Endodermal cell (in vitro differentiated cells): Measurements from ENCODE around the gene RBBP7. TPM values are rescaled to one million over a fixed set of nuclear protein-coding genes. Genes with fewer than 3 reads are reported as not detected.

Experiments
- DNase-seq: peaks from one replicate; pipeline ENCODE4 v3.0.0-alpha.2; 2017
- H3K27ac ChIP-seq: 2 replicates; pipeline ENCODE4 v1.5.1; 2013; ENCODE audit warnings: mild to moderate bottlenecking, low read depth, low read length, moderate library complexity
- H3K27me3 ChIP-seq: 2 replicates; pipeline ENCODE4 v1.6.1; 2013; ENCODE audit warnings: mild to moderate bottlenecking, low read length, moderate library complexity; ENCODE audit not compliant: insufficient read depth, control insufficient read depth, poor library complexity, severe bottlenecking
- H3K36me3 ChIP-seq: 2 replicates; pipeline ENCODE4 v1.7.0; 2013; ENCODE audit warnings: mild to moderate bottlenecking, low read length, moderate library complexity; ENCODE audit not compliant: control insufficient read depth, insufficient read depth
- H3K4me1 ChIP-seq: one replicate; pipeline ENCODE4 v1.7.0; 2013; ENCODE audit warnings: low read length; ENCODE audit not compliant: control insufficient read depth, insufficient read depth
- H3K4me3 ChIP-seq: 2 replicates; pipeline ENCODE4 v1.5.1; 2013; ENCODE audit warnings: mild to moderate bottlenecking, low read length, moderate library complexity
- H3K9ac ChIP-seq: 2 replicates; pipeline ENCODE4 v1.6.1; 2013; ENCODE audit warnings: mild to moderate bottlenecking, low read length, moderate library complexity; ENCODE audit not compliant: poor library complexity, severe bottlenecking; ENCODE audit errors: extremely low read depth
- H3K9me3 ChIP-seq: 2 replicates; pipeline ENCODE4 v1.6.1; 2013; ENCODE audit warnings: mild to moderate bottlenecking, low read length, moderate library complexity; ENCODE audit not compliant: control insufficient read depth
- H3K27ac Mint-ChIP-seq: 2 replicates; pipeline ENCODE4 v1.8.0; 2020; ENCODE audit warnings: mixed read lengths
- H3K27me3 Mint-ChIP-seq: 2 replicates; pipeline ENCODE4 v1.8.0; 2021; ENCODE audit warnings: mild to moderate bottlenecking, mixed read lengths; ENCODE audit not compliant: insufficient read depth
- H3K36me3 Mint-ChIP-seq: 2 replicates; pipeline ENCODE4 v1.8.0; 2020; ENCODE audit warnings: low read depth, mixed read lengths
- H3K4me1 Mint-ChIP-seq: 2 replicates; pipeline ENCODE4 v1.8.0; 2020; ENCODE audit warnings: mixed read lengths
- H3K4me3 Mint-ChIP-seq: 2 replicates; pipeline ENCODE4 v1.8.0; 2020; ENCODE audit warnings: mild to moderate bottlenecking, moderate library complexity, mixed read lengths
- H3K9me3 Mint-ChIP-seq: 2 replicates; pipeline ENCODE4 v1.8.0; 2020; ENCODE audit warnings: mild to moderate bottlenecking, mixed read lengths
- CTCF ChIP-seq: fragments of 200-600 bp; sonication (generic); conservative IDR thresholded peaks from 2 replicates; pipeline ENCODE4 v1.5.0; 2021; ENCODE audit warnings: antibody characterized with exemption, mild to moderate bottlenecking
- WGBS, 2 experiments: methylation state at CpG; one replicate each; pipeline versions ENCODE4 v1.1.5 to v1.1.7; 2013; ENCODE audit warnings: missing lambda C conversion rate in 2 of 2, mixed read lengths in 1 of 2; ENCODE audit not compliant: insufficient coverage in 1 of 2, insufficient read length in 1 of 2; 5-methylcytosine and 5-hydroxymethylcytosine counted together
- total RNA-seq, 2 donors: library from RNA; stranded (reverse); fragmentation: NEBNext Ultra II Directional in 1 of 2; extraction: Animal tissue kit (Norgen Biotek cat#: 25700) in 1 of 2; gene quantifications; 2 replicates in 1 of 2; 3 replicates in 1 of 2; pipeline ENCODE4 v1.2.1, GENCODE V29; 2021

Gene RBBP7
- total RNA-seq, 2 donors from 2014 or later, result 135 to 239 TPM

- H3K4me3 ChIP-seq, result no peak overlapping the region
- H3K27me3 ChIP-seq, result no peaks in the 10 kb centered on the region
- H3K9me3 Mint-ChIP-seq, result peaks cover 10% of the 10 kb centered on the region
- no peaks in the 10 kb centered on the region for H3K4me1 Mint-ChIP-seq
- peaks cover 83% of the 10 kb centered on the region for H3K36me3 ChIP-seq
- no peak overlapping the region for H3K9ac ChIP-seq
- no peaks in the 10 kb centered on the region for H3K4me1 ChIP-seq
- no peaks in the 10 kb centered on the region for H3K27me3 Mint-ChIP-seq
- H3K4me3 Mint-ChIP-seq, result no peak overlapping the region
- H3K27ac Mint-ChIP-seq, result no peak overlapping the region
- peaks cover 88% of the 10 kb centered on the region for H3K36me3 Mint-ChIP-seq
- no peak for TF ChIP-seq CTCF
- H3K9me3 ChIP-seq, result no peaks in the 10 kb centered on the region
- H3K27ac ChIP-seq, result no peak overlapping the region
- DNase-seq, result no peak
- WGBS, 2 experiments, result 84% methylated on average over 12 of the region's 12 CpGs; no CpG with 5 or more reads in 1 of the 2 experiments
Measured at GRCh38 chrX:16852617-16853179, 17.5 kb downstream of the RBBP7 start.

- Histone ChIP-seq H3K36me3 (peaks cover 75% of the 10 kb centered on the region), H3K27ac (no peak overlapping the region), H3K27me3 (no peaks in the 10 kb centered on the region), H3K4me3 (no peak overlapping the region), H3K9ac (no peak overlapping the region), H3K9me3 (no peaks in the 10 kb centered on the region), H3K4me1 (no peaks in the 10 kb centered on the region)
- WGBS, 2 experiments, result 100% methylated on average over 2 of the region's 3 CpGs; no CpG with 5 or more reads in 1 of the 2 experiments
- no peak for DNase-seq
- peaks cover 81% of the 10 kb centered on the region for H3K36me3 Mint-ChIP-seq
- peaks cover under 1% of the 10 kb centered on the region for H3K9me3 Mint-ChIP-seq
- no peak for TF ChIP-seq CTCF
- no peaks in the 10 kb centered on the region for H3K27me3 Mint-ChIP-seq
- H3K4me3 Mint-ChIP-seq, result no peak overlapping the region
- no peak overlapping the region for H3K27ac Mint-ChIP-seq
- no peaks in the 10 kb centered on the region for H3K4me1 Mint-ChIP-seq
Measured at GRCh38 chrX:16851827-16852226, 18.3 kb downstream of the RBBP7 start.

GRCh38 chrX:16851421-16851820 is 18.7 kb downstream of the RBBP7 start:
- Histone ChIP-seq H3K36me3 (peaks cover 75% of the 10 kb centered on the region), H3K4me3 (no peak overlapping the region), H3K27me3 (no peaks in the 10 kb centered on the region), H3K9me3 (no peaks in the 10 kb centered on the region), H3K4me1 (no peaks in the 10 kb centered on the region), H3K9ac (no peak overlapping the region), H3K27ac (no peak overlapping the region)
- DNase-seq, result no peak
- WGBS, 2 experiments, result 89% methylated on average over 1 of the region's 1 CpG; no CpG with 5 or more reads in 1 of the 2 experiments
- H3K27ac Mint-ChIP-seq, result no peak overlapping the region
- H3K27me3 Mint-ChIP-seq, result no peaks in the 10 kb centered on the region
- H3K4me3 Mint-ChIP-seq, result no peak overlapping the region
- no peak for TF ChIP-seq CTCF
- H3K9me3 Mint-ChIP-seq, result no peaks in the 10 kb centered on the region
- peaks cover 81% of the 10 kb centered on the region for H3K36me3 Mint-ChIP-seq
- H3K4me1 Mint-ChIP-seq, result no peaks in the 10 kb centered on the region
